GM12891 (cell line): ENCODE measurements around the gene STK24.

Experiments
- DNase-seq: peaks from one replicate; pipeline ENCODE4 v3.0.0; 2011; ENCODE audit warnings: low spot score; ENCODE audit not compliant: insufficient read length
- FAIRE-seq: peaks from 2 replicates; lab custom pipeline; 2011; peaks lifted over from hg19 to GRCh38; lab: Jason Lieb, UNC
- PAX5 ChIP-seq: IDR thresholded peaks from 2 replicates; pipeline ENCODE4 v1.6.1; 2011; ENCODE audit warnings: low read length, moderate library complexity, mild to moderate bottlenecking; ENCODE audit not compliant: insufficient read depth, severe bottlenecking
- POLR2A ChIP-seq: IDR thresholded peaks from 2 replicates; pipeline ENCODE4 v1.6.1; 2011; ENCODE audit warnings: low read depth, low read length, control low read depth
- POLR2AphosphoS5 ChIP-seq: IDR thresholded peaks from 2 replicates; pipeline ENCODE4 v1.6.1; 2011; ENCODE audit warnings: low read depth, low read length, control low read depth
- POU2F2 ChIP-seq: IDR thresholded peaks from 2 replicates; pipeline ENCODE4 v1.6.1; 2011; ENCODE audit warnings: low read depth, mild to moderate bottlenecking, control low read depth, low read length, moderate library complexity
- SPI1 ChIP-seq: IDR thresholded peaks from 2 replicates; pipeline ENCODE4 v1.6.1; 2011; ENCODE audit warnings: low read depth, low read length, control low read depth
- TAF1 ChIP-seq: IDR thresholded peaks from 2 replicates; pipeline ENCODE4 v1.6.1; 2011; ENCODE audit warnings: low read depth, low read length, control low read depth

STK24 gene

DNA sequence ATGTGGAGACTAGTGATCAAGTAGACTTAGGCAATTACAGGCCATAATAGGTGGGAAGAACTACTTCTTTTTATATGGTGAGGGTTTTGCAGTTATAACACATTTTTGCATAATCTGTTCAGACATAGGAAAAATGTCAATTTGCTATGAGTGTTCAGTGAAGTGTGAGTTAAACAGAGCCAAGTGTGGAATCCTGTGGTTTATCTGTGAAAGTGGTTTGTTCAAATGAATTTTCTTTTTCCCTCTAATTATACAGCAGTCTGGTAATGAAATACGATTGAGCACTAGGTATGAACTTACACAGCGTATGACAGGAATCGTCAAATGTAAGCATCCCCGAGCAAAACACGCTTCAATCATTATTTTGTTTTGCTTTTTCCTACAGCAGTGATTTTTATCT lies 178.3 kb downstream of the STK24 start:
- FAIRE-seq (no peak), DNase-seq (no peak)
- TF ChIP-seq POLR2AphosphoS5 (no peak), PAX5 (no peak), SPI1 (no peak), TAF1 (no peak), POU2F2 (no peak), POLR2A (no peak)

DNA sequence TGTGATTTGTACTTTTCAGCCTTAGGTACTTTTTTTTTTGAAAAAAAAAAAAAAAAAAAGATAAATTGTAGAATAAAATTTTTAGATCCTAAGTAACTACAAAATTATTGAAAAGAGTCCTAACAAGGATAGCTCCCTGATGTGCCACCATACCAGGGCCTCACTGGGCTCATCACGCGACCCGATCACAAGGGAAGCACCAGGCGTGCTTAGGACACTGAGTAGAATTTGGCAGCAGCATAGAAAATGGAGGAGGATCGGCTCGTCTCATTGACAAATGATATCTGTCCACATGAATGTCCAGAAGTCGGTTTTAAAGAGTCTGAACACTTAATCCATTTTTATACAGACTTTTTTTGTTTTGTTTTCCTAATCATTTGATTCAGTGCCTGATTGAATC lies 179.0 kb downstream of the STK24 start:
- no peak for DNase-seq
- FAIRE-seq, result no peak
- TF ChIP-seq PAX5, result no peak
- no peak for TF ChIP-seq SPI1
- TF ChIP-seq TAF1, result no peak
- no peak for TF ChIP-seq POU2F2
- no peak for TF ChIP-seq POLR2A
- no peak for TF ChIP-seq POLR2AphosphoS5

DNA sequence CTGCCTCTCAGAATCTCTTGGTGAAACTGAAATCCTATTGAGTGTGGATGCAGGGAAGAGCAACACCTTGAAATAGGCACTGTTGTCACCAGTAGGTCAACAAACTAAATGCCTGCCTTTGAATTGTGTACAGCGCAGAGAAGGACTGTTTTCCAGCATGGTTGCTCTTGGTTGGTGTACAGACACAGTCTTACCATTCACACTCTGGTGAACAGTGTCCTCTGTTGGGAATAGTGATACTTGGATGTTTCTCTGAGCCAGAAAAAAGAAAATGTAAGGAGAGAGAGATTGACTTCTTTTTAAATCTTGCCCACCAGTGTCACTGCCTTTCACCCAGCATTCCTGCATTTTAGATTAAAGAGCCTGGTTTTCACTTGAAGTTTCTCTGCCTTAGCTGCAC lies 179.7 kb downstream of the STK24 start:
- DNase-seq, result no peak
- FAIRE-seq, result no peak

DNA sequence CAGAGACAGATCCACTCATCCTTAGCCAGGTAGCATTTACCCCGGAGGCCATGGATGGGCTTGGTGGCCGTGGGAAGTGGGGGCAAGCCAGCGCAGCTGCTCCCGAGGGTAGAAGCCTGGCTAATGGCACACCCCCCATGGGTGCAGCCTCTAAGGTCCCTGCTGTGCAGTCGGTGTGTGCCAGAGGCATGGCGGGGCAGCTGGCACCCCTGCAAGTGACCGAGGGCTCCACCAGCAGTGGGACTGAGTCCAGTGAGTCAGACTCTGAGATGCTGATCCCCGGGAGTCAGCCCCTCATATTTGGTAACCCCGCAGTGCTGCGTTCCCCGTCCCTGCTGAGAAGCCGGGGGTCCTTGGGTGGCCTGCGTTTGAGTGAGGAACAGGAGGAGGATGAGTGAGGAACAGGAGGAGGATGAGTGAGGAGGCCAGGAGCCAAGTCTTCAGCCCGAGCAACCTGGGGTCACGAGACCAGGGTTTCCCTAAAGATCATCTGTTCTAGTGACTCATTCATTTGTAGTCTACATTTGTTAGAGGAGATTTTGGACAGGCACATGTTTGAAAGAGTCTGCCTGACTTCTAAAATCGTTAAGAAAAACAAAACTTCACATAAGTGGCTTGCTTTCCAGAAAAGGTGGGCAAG lies 180.7 kb downstream of the STK24 start:
- TF ChIP-seq POU2F2 (no peak), POLR2AphosphoS5 (no peak), POLR2A (no peak), SPI1 (no peak), PAX5 (no peak), TAF1 (no peak)
- DNase-seq, result no peak
- FAIRE-seq, result no peak

More for the DNA sequence above, 179.7 kb downstream of the STK24 start:
- TF ChIP-seq PAX5 (no peak), TAF1 (no peak), SPI1 (no peak)
